NCI-H524 (cell line): ENCODE data around the gene EXOC4.
A peak's percentile ranks its signal among the peaks of the same experiment; 100 is the strongest.

Source experiments
- DNase-seq, 2 experiments: peaks; one replicate each; lab custom pipeline; 2025; lab: John Stamatoyannopoulos, UW

The EXOC4 gene

DNA sequence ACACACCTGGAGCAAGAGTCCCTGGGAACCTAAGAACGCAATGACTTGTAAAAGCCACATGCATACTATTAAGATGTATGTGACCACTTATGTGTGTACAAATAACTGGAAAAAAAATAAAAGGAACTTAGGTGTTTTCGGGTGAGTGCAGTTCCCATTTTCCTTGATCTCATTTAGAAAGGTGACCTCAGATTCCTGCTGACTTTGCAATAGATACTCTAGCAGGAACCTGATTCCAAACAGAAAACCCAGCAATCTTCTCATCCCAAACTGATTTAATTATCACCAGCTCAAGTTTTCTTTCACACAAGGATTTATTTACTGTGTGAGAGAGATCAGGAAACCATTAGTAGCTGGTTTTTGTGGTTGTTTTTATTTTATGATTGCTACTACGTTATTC, 817.8 kb downstream of the EXOC4 start:
- no peak for DNase-seq

GRCh38 chr7:134071355-134072331, 818.8 kb downstream of the EXOC4 start:
- DNase-seq: no peak

DNA sequence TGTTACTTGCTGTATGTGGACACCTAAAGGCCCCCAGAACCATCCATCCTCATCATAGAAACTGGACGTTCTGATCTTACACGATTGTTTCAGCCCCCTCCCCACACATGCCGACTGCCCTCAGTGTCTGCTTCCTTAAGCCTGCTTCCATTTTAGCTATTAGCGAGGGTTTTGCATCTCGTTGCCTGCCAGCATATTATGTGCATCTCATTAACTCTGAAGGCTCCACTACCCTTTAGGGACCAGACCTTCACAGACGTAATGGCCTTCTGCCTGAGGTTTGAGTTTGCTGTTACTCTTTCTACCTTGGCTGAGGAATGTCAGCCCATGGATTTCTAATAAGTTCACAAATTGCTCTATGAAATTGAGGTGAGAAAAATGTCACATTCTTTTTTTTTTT, 820.4 kb downstream of the EXOC4 start:
- no peak for DNase-seq

- no peak for DNase-seq
These were observed 822.9 kb downstream of the EXOC4 start for GRCh38 chr7:134075799-134076198.

GRCh38 chr7:134077560-134077959, 824.7 kb downstream of the EXOC4 start:
- peak in 1 of 2 experiments; percentile 20 for DNase-seq

DNA sequence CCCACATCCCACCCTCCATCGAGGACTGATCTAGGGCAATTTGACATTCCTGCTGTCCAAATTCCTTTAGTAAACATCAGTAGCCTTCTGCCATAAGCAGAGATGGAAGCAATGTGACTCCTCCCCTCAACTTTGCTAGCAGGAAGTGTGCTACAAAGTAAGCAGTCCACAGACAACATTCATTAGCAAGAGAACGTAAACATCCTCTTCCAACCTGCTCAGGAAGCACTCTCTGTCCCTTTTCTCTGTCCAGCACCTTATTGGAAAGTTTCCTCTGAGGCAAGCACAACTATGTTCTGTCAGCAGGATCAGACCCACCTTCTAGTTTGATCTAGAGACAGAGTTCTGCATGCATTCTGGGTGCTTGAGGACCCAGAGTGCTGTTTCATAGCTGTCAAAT, 826.1 kb downstream of the EXOC4 start:
- no peak for DNase-seq

DNA sequence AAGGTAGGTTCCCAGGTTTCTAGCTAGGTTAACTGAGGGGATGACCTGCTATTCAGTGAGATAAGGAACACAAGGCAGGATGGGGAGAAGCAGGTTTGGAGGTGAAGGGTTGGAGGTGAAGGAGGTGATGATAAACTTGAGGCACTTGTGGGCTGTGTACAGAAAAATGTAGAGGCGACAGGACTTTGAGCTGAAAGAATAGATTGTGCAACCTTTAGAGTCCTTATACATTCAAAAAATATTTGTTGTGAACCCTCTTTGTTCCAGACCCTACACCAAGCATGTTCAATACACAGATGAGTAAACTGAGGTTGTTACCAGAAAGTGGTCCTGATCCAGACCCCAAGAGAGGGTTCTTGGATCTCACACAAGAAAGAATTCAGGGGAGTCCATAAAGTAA, 828.8 kb downstream of the EXOC4 start:
- no peak for DNase-seq

GRCh38 chr7:134083766-134084487, 831.0 kb downstream of the EXOC4 start:
- DNase-seq: no peak

DNA sequence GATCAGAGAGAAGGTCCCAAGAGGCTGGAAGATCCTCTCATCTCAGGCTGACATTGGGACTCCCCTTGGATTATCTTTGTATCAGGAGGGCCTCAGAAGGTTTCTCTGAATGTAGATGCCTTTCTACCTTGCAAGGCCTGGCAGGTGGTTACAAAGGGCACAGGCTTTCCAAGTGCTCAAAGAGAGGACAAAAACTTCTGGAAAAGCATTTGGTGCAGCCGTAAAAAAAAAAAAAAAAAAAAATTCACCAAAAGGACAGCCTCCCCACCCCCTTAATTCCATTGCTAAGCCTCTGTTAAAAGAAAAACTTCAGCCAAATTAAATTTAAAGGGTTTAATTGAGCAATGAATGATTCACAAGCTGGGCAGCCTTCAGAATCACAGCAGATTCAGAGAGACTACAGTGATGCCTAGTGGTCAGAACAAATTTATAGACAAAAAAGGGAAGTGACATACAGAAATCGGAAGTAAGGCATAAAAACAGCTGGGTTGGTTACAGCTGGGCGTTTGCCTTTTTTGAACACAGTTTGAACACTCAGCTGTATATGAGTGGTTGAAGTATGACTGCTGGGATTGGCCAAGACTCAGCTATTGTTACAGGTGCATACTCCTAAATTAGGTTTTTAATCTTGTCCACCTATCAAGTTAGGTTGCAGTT, 831.7 kb downstream of the EXOC4 start:
- DNase-seq: no peak

GRCh38 chr7:134085311-134085710, 832.4 kb downstream of the EXOC4 start:
- no peak for DNase-seq

GRCh38 chr7:134086998-134087735, 834.3 kb downstream of the EXOC4 start:
- no peak for DNase-seq

GRCh38 chr7:134088199-134088598, 835.3 kb downstream of the EXOC4 start:
- no peak for DNase-seq

DNA sequence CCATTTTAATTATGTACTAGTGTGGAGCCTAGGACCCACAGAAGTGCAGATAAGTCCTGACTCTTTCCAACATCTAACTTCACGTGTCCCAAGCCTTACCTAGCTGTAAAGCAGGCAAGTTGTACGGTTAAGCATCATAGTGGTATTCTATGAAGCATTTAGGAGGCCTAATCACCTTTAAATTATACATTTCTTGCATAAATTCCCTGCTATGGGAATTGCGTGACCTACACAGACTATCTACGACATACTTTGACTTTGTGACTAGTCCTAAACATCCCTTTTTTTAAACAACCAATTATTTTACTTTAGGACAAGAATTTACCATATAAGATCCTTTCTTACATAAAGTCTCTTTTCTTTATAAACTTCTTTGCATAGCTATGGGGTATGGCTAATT, 836.6 kb downstream of the EXOC4 start:
- no peak for DNase-seq

- DNase-seq: no peak
These were observed 845.2 kb downstream of the EXOC4 start for GRCh38 chr7:134098072-134098471.

- peak; percentile 62 to 84 for DNase-seq
These were observed 848.8 kb downstream of the EXOC4 start for GRCh38 chr7:134101716-134102115.

DNA sequence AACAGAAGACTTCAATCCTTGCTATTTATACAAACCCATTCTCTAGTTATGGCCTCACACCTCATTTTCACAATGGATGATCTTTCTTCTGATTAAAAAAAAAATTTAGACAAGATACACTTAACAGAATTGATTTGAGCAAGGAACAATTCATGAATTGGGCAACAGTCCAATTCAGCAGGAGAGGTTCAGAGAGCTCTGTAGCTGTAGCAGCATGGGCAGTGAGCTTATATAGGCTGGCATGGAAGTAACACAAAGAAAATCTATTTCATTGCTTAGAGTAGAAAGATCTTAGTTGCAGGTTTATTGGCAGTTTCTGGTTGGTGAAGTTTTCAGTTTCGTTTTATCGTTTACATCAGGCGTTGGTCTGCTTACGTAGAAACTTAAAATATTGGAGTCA, 851.3 kb downstream of the EXOC4 start:
- no peak for DNase-seq

DNA sequence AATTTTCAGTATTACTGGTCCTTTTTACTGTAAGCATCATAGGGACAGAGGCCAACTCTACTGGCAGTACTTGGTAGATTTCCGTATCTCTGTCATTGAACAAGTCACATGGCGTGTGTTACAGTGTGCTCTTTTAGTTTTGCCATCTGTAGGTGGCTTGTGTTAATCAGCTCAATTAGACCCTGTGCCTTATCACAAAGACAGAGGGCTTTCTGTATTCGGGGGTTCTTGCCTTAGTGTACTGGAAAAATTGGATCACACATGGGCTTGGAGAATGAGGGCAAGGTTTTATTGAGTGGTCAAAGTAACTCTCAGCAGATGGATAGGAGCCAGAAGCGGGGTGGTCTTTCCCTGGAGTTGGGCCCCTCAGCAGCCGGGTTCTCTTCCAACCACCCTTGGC, 853.0 kb downstream of the EXOC4 start:
- DNase-seq: no peak

- DNase-seq: no peak
These were observed 855.9 kb downstream of the EXOC4 start for GRCh38 chr7:134108802-134109201.

DNA sequence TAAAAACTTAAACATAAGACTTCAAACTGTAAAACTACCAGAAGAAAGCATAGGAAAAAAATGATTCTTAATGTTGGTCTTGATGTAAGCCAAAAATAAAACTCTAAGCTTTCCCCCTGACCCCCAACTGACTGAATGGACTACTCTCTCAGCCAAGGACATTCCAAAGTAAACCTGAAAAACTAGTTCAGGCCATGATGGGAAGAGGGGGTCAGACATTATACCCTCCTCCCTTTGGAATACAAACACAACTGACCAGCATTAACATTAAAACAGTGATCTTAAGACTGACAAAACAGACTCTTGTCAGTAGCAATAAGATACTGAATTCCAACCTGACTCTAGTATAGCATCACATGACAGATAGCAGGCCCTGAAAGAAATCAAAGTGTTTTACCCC, 860.8 kb downstream of the EXOC4 start:
- DNase-seq: no peak

- no peak for DNase-seq
These were observed 862.1 kb downstream of the EXOC4 start for GRCh38 chr7:134114992-134115391.
